Measurements from ENCODE around the gene SCFD2.

- TF ChIP-seq BHLHE40 (IDR thresholded peaks at IDR 0.05; ENCODE audit: low read depth, low read length) (no peak), MAFK (IDR thresholded peaks at IDR 0.05; ENCODE audit: partially characterized antibody) (no peak), POLR2A (IDR thresholded peaks at IDR 0.05; ENCODE audit: low read length) (no peak), CTCF (IDR thresholded peaks at IDR 0.05) (no peak), CBX8 (IDR thresholded peaks at IDR 0.05) (no peak), NR3C1 (IDR thresholded peaks at IDR 0.05) (no peak), RAD21 (conservative IDR thresholded peaks at IDR 0.05 in 1 of 2, IDR thresholded peaks at IDR 0.05 in 1 of 2) (no peak), KDM1A (IDR thresholded peaks at IDR 0.05; ENCODE audit: low read depth) (no peak), EP300 (IDR thresholded peaks at IDR 0.05) (no peak)
- TF ChIP-seq, protein P1, sequence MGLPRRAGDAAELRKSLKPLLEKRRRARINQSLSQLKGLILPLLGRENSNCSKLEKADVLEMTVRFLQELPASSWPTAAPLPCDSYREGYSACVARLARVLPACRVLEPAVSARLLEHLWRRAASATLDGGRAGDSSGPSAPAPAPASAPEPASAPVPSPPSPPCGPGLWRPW (IDR thresholded peaks at IDR 0.05): no peak
Observed at GRCh38 chr4:52873861-52874343, 492.0 kb downstream of the SCFD2 start.
